Thyroid gland (tissue), 4 donors: ENCODE measurements around the gene GALNT2.

Source experiments
- POLR2A ChIP-seq, 2 donors: fragments of 450-650 bp; IDR thresholded peaks; one replicate each; pipeline ENCODE4 v1.6.1; 2017; ENCODE audit warnings: antibody characterized with exemption in 2 of 2, mild to moderate bottlenecking in 2 of 2, moderate library complexity in 1 of 2
- TF ChIP-seq, protein P1 (sequence below), 6 experiments: fragments of 200-600 bp in 3 of 6; fragments of 450-650 bp in 3 of 6; sonication (generic) in 3 of 6; IDR thresholded peaks; one replicate each; pipeline ENCODE4 v1.5.1; 2016 to 2019; ENCODE audit warnings: antibody characterized with exemption in 6 of 6, mild to moderate bottlenecking in 2 of 6, inconsistent platforms in 1 of 6, moderate library complexity in 1 of 6

DNA sequence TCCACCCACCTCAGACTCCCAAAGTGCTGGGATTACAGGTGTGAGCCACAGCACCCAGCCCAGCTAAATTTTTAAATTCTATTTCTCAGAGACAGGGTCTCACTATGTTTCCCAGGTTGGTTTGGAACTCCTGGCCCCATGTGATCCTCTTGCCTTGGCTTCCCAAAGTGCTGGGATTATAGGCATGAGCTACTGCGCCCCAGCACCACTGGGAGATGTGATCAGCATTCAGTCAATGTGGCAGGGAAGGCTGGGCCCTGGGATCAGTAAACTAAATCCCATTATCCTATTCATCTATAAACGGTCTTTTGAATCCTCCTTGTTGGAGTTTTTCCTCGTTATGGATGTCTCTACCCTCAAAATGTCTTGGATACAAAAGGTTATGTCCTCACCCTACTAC is 245.6 kb downstream of the GALNT2 start:
- TF ChIP-seq, protein P1, sequence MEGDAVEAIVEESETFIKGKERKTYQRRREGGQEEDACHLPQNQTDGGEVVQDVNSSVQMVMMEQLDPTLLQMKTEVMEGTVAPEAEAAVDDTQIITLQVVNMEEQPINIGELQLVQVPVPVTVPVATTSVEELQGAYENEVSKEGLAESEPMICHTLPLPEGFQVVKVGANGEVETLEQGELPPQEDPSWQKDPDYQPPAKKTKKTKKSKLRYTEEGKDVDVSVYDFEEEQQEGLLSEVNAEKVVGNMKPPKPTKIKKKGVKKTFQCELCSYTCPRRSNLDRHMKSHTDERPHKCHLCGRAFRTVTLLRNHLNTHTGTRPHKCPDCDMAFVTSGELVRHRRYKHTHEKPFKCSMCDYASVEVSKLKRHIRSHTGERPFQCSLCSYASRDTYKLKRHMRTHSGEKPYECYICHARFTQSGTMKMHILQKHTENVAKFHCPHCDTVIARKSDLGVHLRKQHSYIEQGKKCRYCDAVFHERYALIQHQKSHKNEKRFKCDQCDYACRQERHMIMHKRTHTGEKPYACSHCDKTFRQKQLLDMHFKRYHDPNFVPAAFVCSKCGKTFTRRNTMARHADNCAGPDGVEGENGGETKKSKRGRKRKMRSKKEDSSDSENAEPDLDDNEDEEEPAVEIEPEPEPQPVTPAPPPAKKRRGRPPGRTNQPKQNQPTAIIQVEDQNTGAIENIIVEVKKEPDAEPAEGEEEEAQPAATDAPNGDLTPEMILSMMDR (IDR thresholded peaks at IDR 0.05) = no peak
- no peak for TF ChIP-seq POLR2A (IDR thresholded peaks at IDR 0.05)
